GM12864 (cell line): Measurements from ENCODE around the gene PROCA1.
"Not testable (repeated sequence)": the region's sequence is repeated elsewhere in the genome, so short reads cannot be mapped to it uniquely, and the experiment has no call there.

ENCODE experiments used
- DNase-seq: peaks from one replicate; pipeline ENCODE4 v3.0.0-alpha.2; 2011; ENCODE audit warnings: low read depth
- H3K4me3 ChIP-seq: 2 replicates; pipeline ENCODE4 v1.5.1; 2011; ENCODE audit warnings: mild to moderate bottlenecking, low read depth, low read length, control low read depth
- CTCF ChIP-seq: IDR thresholded peaks from 2 replicates; pipeline ENCODE4 v1.5.1; 2011; ENCODE audit warnings: low read depth, mild to moderate bottlenecking, moderate library complexity, low read length, control low read depth, inconsistent platforms; ENCODE audit errors: missing control alignments

Gene PROCA1

DNA sequence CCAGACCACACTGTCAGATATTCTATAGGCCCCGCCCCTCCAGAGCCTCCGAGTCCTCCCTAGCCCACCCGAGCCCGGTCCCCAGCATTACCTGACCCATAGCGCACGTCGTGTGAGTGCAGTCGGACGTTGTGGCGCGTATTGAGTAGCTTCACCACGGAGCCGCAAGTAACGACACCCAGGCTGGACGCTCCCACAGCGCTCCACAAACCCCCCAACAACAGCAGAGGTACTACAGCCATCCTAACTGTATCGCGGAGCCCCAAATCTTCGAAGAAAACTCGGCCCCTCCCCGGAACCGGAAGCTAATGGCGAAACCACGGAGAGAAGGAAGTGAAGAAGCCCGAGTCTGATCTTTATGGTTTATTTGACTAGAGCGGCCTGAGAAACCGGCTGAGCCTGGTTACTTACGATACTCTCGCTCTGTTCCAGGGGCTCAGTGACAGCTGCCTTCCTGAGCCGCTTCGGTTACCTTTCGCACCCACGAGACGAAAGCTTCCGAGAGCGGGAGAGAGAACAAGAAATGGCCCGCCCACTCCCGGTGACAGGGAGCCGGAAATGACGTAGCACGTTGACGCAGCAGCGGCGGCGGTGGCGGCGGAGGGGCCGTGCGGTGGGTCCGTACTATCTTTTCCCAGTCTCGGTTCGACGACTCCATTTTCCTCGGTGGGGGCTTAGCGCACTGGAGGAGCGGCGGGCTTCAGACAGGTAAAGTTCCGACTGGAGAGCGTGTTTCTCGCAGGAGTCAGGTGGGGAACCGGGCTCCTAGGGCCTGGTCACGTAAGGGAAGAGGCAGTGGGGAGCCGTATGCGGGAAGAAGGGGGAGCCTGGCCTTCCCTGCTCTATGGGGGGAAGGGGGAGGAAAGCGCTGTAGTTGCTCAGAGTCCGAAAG is 49.8 kb downstream of the PROCA1 start, which contains the start of the genes SDF2 and SUPT6H:
TSS of gene SDF2 (minus strand) at position 272 of the 892 bp plus-strand sequence. CDS start at position 242, 30 bp downstream.
TSS of gene SUPT6H (plus strand) at position 571 of the 892 bp plus-strand sequence. CDS start 11,197 bp downstream, outside the sequence.
- H3K4me3 ChIP-seq = peak within 1 kb of the TSS; percentile 74
- peak; percentile 67 for DNase-seq
- peak; percentile 29 for TF ChIP-seq CTCF

DNA sequence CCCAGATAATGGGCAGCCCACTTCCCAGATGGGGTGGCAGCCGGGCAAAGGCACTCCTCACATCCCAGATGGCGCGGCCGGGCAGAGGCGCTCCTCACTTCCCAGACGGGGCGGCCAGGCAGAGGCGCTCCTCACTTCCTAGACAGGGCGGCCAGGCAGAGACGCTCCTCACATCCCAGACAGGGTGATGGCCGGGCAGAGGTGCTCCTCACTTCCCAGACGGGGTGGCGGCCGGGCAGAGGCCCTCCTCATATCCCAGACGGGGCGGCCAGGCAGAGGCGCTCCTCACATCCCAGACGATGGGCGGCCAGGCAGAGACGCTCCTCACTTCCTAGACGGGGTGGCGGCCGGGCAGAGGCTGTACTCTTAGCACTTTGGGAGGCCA is 52.2 kb downstream of the PROCA1 start:
- not testable (repeated sequence) for DNase-seq, H3K4me3 ChIP-seq

GRCh38 chr17:28658766-28659496 is 52.8 kb downstream of the PROCA1 start:
- H3K4me3 ChIP-seq, DNase-seq: not testable (repeated sequence)

- H3K4me3 ChIP-seq, DNase-seq: not testable (repeated sequence)
These were observed 53.3 kb downstream of the PROCA1 start for GRCh38 chr17:28658342-28658741.

DNA sequence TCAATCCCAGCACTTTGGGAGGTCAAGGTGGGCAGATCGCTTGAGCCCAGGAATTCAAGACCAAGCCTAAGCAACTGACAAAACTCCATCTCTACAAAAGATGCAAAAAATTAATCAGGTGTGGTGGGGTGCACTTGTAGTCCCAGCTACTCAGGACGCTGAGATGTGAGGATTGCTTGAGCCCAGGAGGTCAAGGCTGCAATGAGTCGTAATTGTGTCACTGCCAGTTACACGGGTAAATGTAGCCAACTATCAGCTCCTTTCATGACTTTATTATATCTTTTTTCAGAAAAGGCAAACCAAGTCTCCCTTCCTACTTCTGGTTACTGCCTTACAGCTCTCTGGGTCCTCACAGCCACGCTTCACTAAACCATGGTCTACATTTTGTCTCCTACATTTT is 53.9 kb downstream of the PROCA1 start:
- H3K4me3 ChIP-seq = no peak overlapping the region
- TF ChIP-seq CTCF = no peak
- no peak for DNase-seq

GRCh38 chr17:28655160-28655559 is 56.5 kb downstream of the PROCA1 start:
- no peak overlapping the region for H3K4me3 ChIP-seq
- no peak for TF ChIP-seq CTCF
- no peak for DNase-seq
